ENCODE measurements around the gene EIPR1. TPM values are rescaled to one million over a fixed set of nuclear protein-coding genes. Genes with fewer than 3 reads are reported as not detected.

The EIPR1 gene
- total RNA-seq, 1 donor from 2014 or later: 35.9 TPM

DNA sequence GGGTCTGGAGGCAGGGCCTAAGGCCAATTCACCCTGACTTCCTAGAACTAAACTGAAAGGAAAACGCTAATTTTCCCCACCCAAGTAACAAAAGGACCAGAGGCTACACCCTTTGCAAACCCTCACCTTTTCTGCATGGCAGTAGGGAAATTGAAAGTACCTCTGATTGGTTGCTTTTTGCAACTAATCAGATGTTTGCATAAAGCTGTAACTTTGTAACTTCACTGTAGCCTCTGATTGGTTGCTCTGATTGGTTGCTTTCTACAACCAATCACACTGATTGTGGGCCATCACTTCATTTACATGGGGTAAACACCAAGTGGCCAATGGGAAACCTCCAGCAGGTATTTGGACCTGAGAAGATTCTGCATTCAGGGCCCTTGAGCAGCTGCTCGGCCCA lies 20.8 kb downstream of the EIPR1 start:
- H3K27ac Mint-ChIP-seq (ENCODE audit: unreplicated experiment): no peak overlapping the region
- no peak for DNase-seq (ENCODE audit: low spot score)
- peaks cover 13% of the 10 kb centered on the region for H3K36me3 Mint-ChIP-seq (ENCODE audit: low read depth, unreplicated experiment)
- no peak overlapping the region for H3K4me3 Mint-ChIP-seq (ENCODE audit: unreplicated experiment)
- no peaks in the 10 kb centered on the region for H3K27me3 Mint-ChIP-seq (ENCODE audit: unreplicated experiment)
- peaks cover 29% of the 10 kb centered on the region for H3K4me1 Mint-ChIP-seq (ENCODE audit: unreplicated experiment)
- no peaks in the 10 kb centered on the region for H3K9me3 Mint-ChIP-seq (ENCODE audit: unreplicated experiment)
- TF ChIP-seq CTCF (IDR thresholded peaks at IDR 0.05; ENCODE audit: unreplicated experiment): no peak

DNA sequence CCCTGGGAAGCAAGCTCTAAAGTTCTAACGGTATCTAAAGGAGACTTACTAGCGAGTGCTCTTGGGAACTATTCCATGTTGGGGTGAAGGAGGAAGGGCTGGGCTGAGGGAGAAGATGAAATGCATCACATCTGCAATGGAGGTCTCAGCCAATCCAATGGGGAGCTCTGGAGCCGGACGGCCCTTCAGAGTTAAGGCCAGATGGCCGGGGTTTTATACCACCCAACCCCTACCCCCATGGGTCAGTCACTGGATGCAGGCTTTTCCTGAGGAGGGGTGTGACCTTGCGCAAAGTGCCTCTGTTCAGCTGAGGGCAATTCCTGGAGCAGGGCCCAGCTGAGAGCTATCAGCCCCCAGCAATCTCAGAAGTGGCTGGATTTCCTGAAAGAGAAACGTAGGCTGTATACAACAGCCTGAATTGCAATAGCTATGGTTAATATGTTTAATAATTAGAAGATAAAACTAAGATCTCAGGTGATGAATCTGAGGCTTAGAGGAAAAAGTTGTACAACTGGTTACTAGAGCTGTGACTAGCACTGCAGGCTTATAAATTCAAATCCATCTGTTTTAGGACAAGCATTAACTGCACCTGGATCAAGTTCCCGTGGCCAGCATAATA lies 21.6 kb downstream of the EIPR1 start:
- no peaks in the 10 kb centered on the region for H3K27me3 Mint-ChIP-seq (ENCODE audit: unreplicated experiment)
- no peak for TF ChIP-seq CTCF (IDR thresholded peaks at IDR 0.05; ENCODE audit: unreplicated experiment)
- H3K4me3 Mint-ChIP-seq (ENCODE audit: unreplicated experiment): no peak overlapping the region
- H3K36me3 Mint-ChIP-seq (ENCODE audit: low read depth, unreplicated experiment): peaks cover 20% of the 10 kb centered on the region
- no peaks in the 10 kb centered on the region for H3K9me3 Mint-ChIP-seq (ENCODE audit: unreplicated experiment)
- peaks cover 23% of the 10 kb centered on the region for H3K4me1 Mint-ChIP-seq (ENCODE audit: unreplicated experiment)
- H3K27ac Mint-ChIP-seq (ENCODE audit: unreplicated experiment): no peak overlapping the region
- DNase-seq (ENCODE audit: low spot score): no peak

DNA sequence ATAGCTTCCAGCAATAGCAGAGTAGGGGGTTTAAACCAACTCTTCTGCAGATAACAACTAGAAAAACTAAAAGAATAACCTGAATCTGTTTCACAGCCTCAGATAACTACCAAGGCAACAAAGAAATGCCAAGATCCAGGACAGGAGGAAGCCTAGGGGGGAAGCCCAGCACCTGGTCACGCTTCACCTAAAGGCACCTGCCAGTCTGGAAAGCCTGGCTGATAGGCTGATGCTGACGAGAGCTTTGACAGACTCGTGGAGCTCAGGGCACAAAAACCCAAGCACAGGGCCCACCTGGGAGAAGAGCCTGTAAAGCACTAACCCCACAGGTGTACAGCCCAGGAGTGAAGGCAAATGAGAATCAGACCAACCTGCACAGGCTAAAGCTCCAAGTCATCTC lies 22.6 kb downstream of the EIPR1 start:
- Mint-ChIP-seq H3K4me3 (ENCODE audit: unreplicated experiment) (no peak overlapping the region), H3K9me3 (ENCODE audit: unreplicated experiment) (no peaks in the 10 kb centered on the region), H3K27me3 (ENCODE audit: unreplicated experiment) (no peaks in the 10 kb centered on the region), H3K4me1 (ENCODE audit: unreplicated experiment) (peaks cover 13% of the 10 kb centered on the region), H3K27ac (ENCODE audit: unreplicated experiment) (no peak overlapping the region), H3K36me3 (ENCODE audit: low read depth, unreplicated experiment) (peaks cover 20% of the 10 kb centered on the region)
- no peak for DNase-seq (ENCODE audit: low spot score)
- TF ChIP-seq CTCF (IDR thresholded peaks at IDR 0.05; ENCODE audit: unreplicated experiment): no peak

- H3K27me3 Mint-ChIP-seq (ENCODE audit: unreplicated experiment): no peaks in the 10 kb centered on the region
- H3K36me3 Mint-ChIP-seq (ENCODE audit: low read depth, unreplicated experiment): peaks cover 41% of the 10 kb centered on the region
- TF ChIP-seq CTCF (IDR thresholded peaks at IDR 0.05; ENCODE audit: unreplicated experiment): no peak
- no peak overlapping the region for H3K27ac Mint-ChIP-seq (ENCODE audit: unreplicated experiment)
- DNase-seq (ENCODE audit: low spot score): no peak
- H3K4me3 Mint-ChIP-seq (ENCODE audit: unreplicated experiment): no peak overlapping the region
- H3K4me1 Mint-ChIP-seq (ENCODE audit: unreplicated experiment): no peaks in the 10 kb centered on the region
- H3K9me3 Mint-ChIP-seq (ENCODE audit: unreplicated experiment): no peaks in the 10 kb centered on the region
Observed at GRCh38 chr2:3349211-3349693, 28.4 kb downstream of the EIPR1 start.

GRCh38 chr2:3348767-3349166 lies 28.9 kb downstream of the EIPR1 start:
- no peak for TF ChIP-seq CTCF (IDR thresholded peaks at IDR 0.05; ENCODE audit: unreplicated experiment)
- Mint-ChIP-seq H3K4me1 (ENCODE audit: unreplicated experiment) (no peaks in the 10 kb centered on the region), H3K27ac (ENCODE audit: unreplicated experiment) (no peak overlapping the region), H3K36me3 (ENCODE audit: low read depth, unreplicated experiment) (peaks cover 41% of the 10 kb centered on the region), H3K9me3 (ENCODE audit: unreplicated experiment) (no peaks in the 10 kb centered on the region), H3K4me3 (ENCODE audit: unreplicated experiment) (no peak overlapping the region), H3K27me3 (ENCODE audit: unreplicated experiment) (no peaks in the 10 kb centered on the region)
- no peak for DNase-seq (ENCODE audit: low spot score)

Measured in endothelial cell (in vitro differentiated cells).